ENCODE data around the gene ULK2.

GRCh38 chr17:19868079-19868395 is 301 bp upstream of the ULK2 start:
- TF ChIP-seq CTCF (IDR thresholded peaks at IDR 0.05) (no peak), POLR2A (IDR thresholded peaks at IDR 0.05) (no peak), POLR2AphosphoS5 (IDR thresholded peaks at IDR 0.05) (peak in 1 of 3 donors; percentile 0), EP300 (IDR thresholded peaks at IDR 0.05) (no peak)
